ENCODE results near the gene FAIM. TPM values are rescaled to one million over a fixed set of nuclear protein-coding genes. Genes with fewer than 3 reads are reported as not detected.

The FAIM gene
- total and polyA plus RNA-seq, 4 donors = 7.0 to 32.2 (median 17.4) TPM

GRCh38 chr3:138620431-138620830 is 11.9 kb downstream of the FAIM start:
- Histone ChIP-seq H3K36me3 (ENCODE audit: control insufficient read depth in 1 of 2, insufficient read depth in 2 of 2, low read length in 1 of 2) (peaks cover 0 to 2% of the 10 kb centered on the region in 2 donors), H3K4me1 (ENCODE audit: control insufficient read depth in 1 of 2, insufficient read depth in 2 of 2, low read length in 2 of 2) (peaks cover 2 to 3% of the 10 kb centered on the region in 2 donors), H3K9me3 (ENCODE audit: control insufficient read depth, low read length) (no peaks in the 10 kb centered on the region), H3K27ac (ENCODE audit: low read depth in 1 of 2, low read length in 2 of 2) (no peak overlapping the region), H3K27me3 (ENCODE audit: control insufficient read depth in 1 of 2, insufficient read depth in 2 of 2, low read length in 1 of 2) (no peaks in the 10 kb centered on the region), H3K4me3 (ENCODE audit: low read length in 2 of 2) (no peak overlapping the region)
- ATAC-seq (ENCODE audit: low FRiP score) = no peak
- 89 to 90% methylated on average over 4 of the region's 4 CpGs for WGBS, 2 donors
- intact Hi-C loops (cut with DNase I) = no loop called here
- no peak for DNase-seq

- DNase-seq = no peak
- no peak overlapping the region for H3K27ac ChIP-seq (ENCODE audit: low read depth in 1 of 2, low read length in 2 of 2)
- H3K4me1 ChIP-seq (ENCODE audit: control insufficient read depth in 1 of 2, insufficient read depth in 2 of 2, low read length in 2 of 2) = peaks cover 0 to 2% of the 10 kb centered on the region in 2 donors
- H3K9me3 ChIP-seq (ENCODE audit: control insufficient read depth, low read length) = no peaks in the 10 kb centered on the region
- no peak overlapping the region for H3K4me3 ChIP-seq (ENCODE audit: low read length in 2 of 2)
- peaks cover 0 to 2% of the 10 kb centered on the region in 2 donors for H3K36me3 ChIP-seq (ENCODE audit: control insufficient read depth in 1 of 2, insufficient read depth in 2 of 2, low read length in 1 of 2)
- no peak for ATAC-seq (ENCODE audit: low FRiP score)
- intact Hi-C loops (cut with DNase I) = no loop called here
- H3K27me3 ChIP-seq (ENCODE audit: control insufficient read depth in 1 of 2, insufficient read depth in 2 of 2, low read length in 1 of 2) = no peaks in the 10 kb centered on the region
Measured at GRCh38 chr3:138624518-138624917, 15.9 kb downstream of the FAIM start.

- Histone ChIP-seq H3K36me3 (ENCODE audit: control insufficient read depth in 1 of 2, insufficient read depth in 2 of 2, low read length in 1 of 2) (peaks cover 0 to 1% of the 10 kb centered on the region in 2 donors), H3K27me3 (ENCODE audit: control insufficient read depth in 1 of 2, insufficient read depth in 2 of 2, low read length in 1 of 2) (no peaks in the 10 kb centered on the region), H3K9me3 (ENCODE audit: control insufficient read depth, low read length) (no peaks in the 10 kb centered on the region), H3K27ac (ENCODE audit: low read depth in 1 of 2, low read length in 2 of 2) (no peak overlapping the region), H3K4me1 (ENCODE audit: control insufficient read depth in 1 of 2, insufficient read depth in 2 of 2, low read length in 2 of 2) (peaks cover 0 to 2% of the 10 kb centered on the region in 2 donors), H3K4me3 (ENCODE audit: low read length in 2 of 2) (no peak overlapping the region)
- DNase-seq (no peak), ATAC-seq (ENCODE audit: low FRiP score) (no peak)
- 97% methylated on average over 3 of the region's 3 CpGs for WGBS, 2 donors
- intact Hi-C loops (cut with DNase I) = no loop called here
Measured at GRCh38 chr3:138625707-138626365, 17.3 kb downstream of the FAIM start.

- Histone ChIP-seq H3K4me1 (ENCODE audit: control insufficient read depth in 1 of 2, insufficient read depth in 2 of 2, low read length in 2 of 2) (peaks cover 0 to under 1% of the 10 kb centered on the region in 2 donors), H3K9me3 (ENCODE audit: control insufficient read depth, low read length) (no peaks in the 10 kb centered on the region)
- 85 to 90% methylated on average over 6 of the region's 6 CpGs for WGBS, 2 donors
Measured at GRCh38 chr3:138629526-138629925, 21.0 kb downstream of the FAIM start.

GRCh38 chr3:138638641-138639040 is 30.1 kb downstream of the FAIM start:
- Histone ChIP-seq H3K36me3 (ENCODE audit: control insufficient read depth in 1 of 2, insufficient read depth in 2 of 2, low read length in 1 of 2) (no peaks in the 10 kb centered on the region), H3K27me3 (ENCODE audit: control insufficient read depth in 1 of 2, insufficient read depth in 2 of 2, low read length in 1 of 2) (no peaks in the 10 kb centered on the region), H3K9me3 (ENCODE audit: control insufficient read depth, low read length) (peaks cover 3% of the 10 kb centered on the region), H3K4me1 (ENCODE audit: control insufficient read depth in 1 of 2, insufficient read depth in 2 of 2, low read length in 2 of 2) (no peaks in the 10 kb centered on the region), H3K27ac (ENCODE audit: low read depth in 1 of 2, low read length in 2 of 2) (no peak overlapping the region), H3K4me3 (ENCODE audit: low read length in 2 of 2) (no peak overlapping the region)
- WGBS, 2 donors = 88 to 93% methylated on average over 2 of the region's 2 CpGs
- intact Hi-C loops (cut with DNase I) = no loop called here
- ATAC-seq (ENCODE audit: low FRiP score) = no peak
- no peak for DNase-seq

More at GRCh38 chr3:138629526-138629925, 21.0 kb downstream of the FAIM start:
- intact Hi-C loops (cut with DNase I) = no loop called here
- no peak overlapping the region for H3K4me3 ChIP-seq (ENCODE audit: low read length in 2 of 2)
- ATAC-seq (ENCODE audit: low FRiP score) = no peak
- peaks cover 0 to 4% of the 10 kb centered on the region in 2 donors for H3K36me3 ChIP-seq (ENCODE audit: control insufficient read depth in 1 of 2, insufficient read depth in 2 of 2, low read length in 1 of 2)
- no peak overlapping the region for H3K27ac ChIP-seq (ENCODE audit: low read depth in 1 of 2, low read length in 2 of 2)
- DNase-seq = no peak
- no peaks in the 10 kb centered on the region for H3K27me3 ChIP-seq (ENCODE audit: control insufficient read depth in 1 of 2, insufficient read depth in 2 of 2, low read length in 1 of 2)

- Histone ChIP-seq H3K27ac (ENCODE audit: low read depth in 1 of 2, low read length in 2 of 2) (no peak overlapping the region), H3K4me3 (ENCODE audit: low read length in 2 of 2) (no peak overlapping the region), H3K27me3 (ENCODE audit: control insufficient read depth in 1 of 2, insufficient read depth in 2 of 2, low read length in 1 of 2) (no peaks in the 10 kb centered on the region), H3K9me3 (ENCODE audit: control insufficient read depth, low read length) (peaks cover 3% of the 10 kb centered on the region), H3K36me3 (ENCODE audit: control insufficient read depth in 1 of 2, insufficient read depth in 2 of 2, low read length in 1 of 2) (no peaks in the 10 kb centered on the region), H3K4me1 (ENCODE audit: control insufficient read depth in 1 of 2, insufficient read depth in 2 of 2, low read length in 2 of 2) (no peaks in the 10 kb centered on the region)
- intact Hi-C loops (cut with DNase I) = no loop called here
- DNase-seq (no peak), ATAC-seq (ENCODE audit: low FRiP score) (no peak)
- WGBS, 2 donors = 76 to 78% methylated on average over 4 of the region's 4 CpGs
Measured at GRCh38 chr3:138640537-138640936, 32.0 kb downstream of the FAIM start.

- no peaks in the 10 kb centered on the region for H3K27me3 ChIP-seq (ENCODE audit: control insufficient read depth in 1 of 2, insufficient read depth in 2 of 2, low read length in 1 of 2)
- intact Hi-C loops (cut with DNase I) = no loop called here
- no peak for DNase-seq
- 83 to 84% methylated on average over 4 of the region's 4 CpGs for WGBS, 2 donors
- no peak overlapping the region for H3K4me3 ChIP-seq (ENCODE audit: low read length in 2 of 2)
- no peaks in the 10 kb centered on the region for H3K36me3 ChIP-seq (ENCODE audit: control insufficient read depth in 1 of 2, insufficient read depth in 2 of 2, low read length in 1 of 2)
- no peak overlapping the region for H3K27ac ChIP-seq (ENCODE audit: low read depth in 1 of 2, low read length in 2 of 2)
- peaks cover 3% of the 10 kb centered on the region for H3K9me3 ChIP-seq (ENCODE audit: control insufficient read depth, low read length)
- no peak for ATAC-seq (ENCODE audit: low FRiP score)
- no peaks in the 10 kb centered on the region for H3K4me1 ChIP-seq (ENCODE audit: control insufficient read depth in 1 of 2, insufficient read depth in 2 of 2, low read length in 2 of 2)
Measured at GRCh38 chr3:138642226-138642926, 33.8 kb downstream of the FAIM start.

- Histone ChIP-seq H3K4me1 (ENCODE audit: control insufficient read depth in 1 of 2, insufficient read depth in 2 of 2, low read length in 2 of 2) (no peaks in the 10 kb centered on the region), H3K4me3 (ENCODE audit: low read length in 2 of 2) (no peak overlapping the region), H3K36me3 (ENCODE audit: control insufficient read depth in 1 of 2, insufficient read depth in 2 of 2, low read length in 1 of 2) (no peaks in the 10 kb centered on the region), H3K27ac (ENCODE audit: low read depth in 1 of 2, low read length in 2 of 2) (no peak overlapping the region), H3K27me3 (ENCODE audit: control insufficient read depth in 1 of 2, insufficient read depth in 2 of 2, low read length in 1 of 2) (no peaks in the 10 kb centered on the region), H3K9me3 (ENCODE audit: control insufficient read depth, low read length) (peaks cover 3% of the 10 kb centered on the region)
- DNase-seq (no peak), ATAC-seq (ENCODE audit: low FRiP score) (no peak)
- WGBS, 2 donors = 98 to 100% methylated on average over 1 of the region's 1 CpG
- intact Hi-C loops (cut with DNase I) = no loop called here
Measured at GRCh38 chr3:138642927-138643253, 34.3 kb downstream of the FAIM start.

- no peak overlapping the region for H3K27ac ChIP-seq (ENCODE audit: low read depth in 1 of 2, low read length in 2 of 2)
- intact Hi-C loops (cut with DNase I) = no loop called here
- no peak for ATAC-seq (ENCODE audit: low FRiP score)
- peaks cover 0 to 6% of the 10 kb centered on the region in 2 donors for H3K36me3 ChIP-seq (ENCODE audit: control insufficient read depth in 1 of 2, insufficient read depth in 2 of 2, low read length in 1 of 2)
- no peaks in the 10 kb centered on the region for H3K27me3 ChIP-seq (ENCODE audit: control insufficient read depth in 1 of 2, insufficient read depth in 2 of 2, low read length in 1 of 2)
- DNase-seq = no peak
- H3K4me3 ChIP-seq (ENCODE audit: low read length in 2 of 2) = no peak overlapping the region
- H3K9me3 ChIP-seq (ENCODE audit: control insufficient read depth, low read length) = peaks cover 3% of the 10 kb centered on the region
- no peaks in the 10 kb centered on the region for H3K4me1 ChIP-seq (ENCODE audit: control insufficient read depth in 1 of 2, insufficient read depth in 2 of 2, low read length in 2 of 2)
Measured at GRCh38 chr3:138646008-138646407, 37.4 kb downstream of the FAIM start.
